HEK293 (cell line): ENCODE results near the gene RABEPK.

Source experiments
- ATF2 ChIP-seq: fragments of 450-650 bp; formaldehyde crosslinking; IDR thresholded peaks from 2 replicates; pipeline ENCODE4 v1.5.1; 2016; ENCODE audit warnings: missing biosample characterization, missing genetic modification characterization, low read depth
- ZBTB21 ChIP-seq: fragments of 450-650 bp; formaldehyde crosslinking; IDR thresholded peaks from 2 replicates; pipeline ENCODE4 v1.5.1; 2017; ENCODE audit warnings: missing biosample characterization, missing genetic modification characterization
- ZBTB7A ChIP-seq: fragments of 450-650 bp; formaldehyde crosslinking; IDR thresholded peaks from 2 replicates; pipeline ENCODE4 v1.5.1; 2016; ENCODE audit warnings: low read depth, missing biosample characterization, missing genetic modification characterization
- ZNF274 ChIP-seq, 2 experiments: fragments of 200-500 bp in 1 of 2; fragments of 450-650 bp in 1 of 2; sonication (Bioruptor generic) in 1 of 2; formaldehyde crosslinking in 1 of 2; IDR thresholded peaks; 2 replicates each; pipeline versions ENCODE4 v1.5.1 to v1.6.1; 2014 to 2016; ENCODE audit warnings: borderline replicate concordance in 1 of 2, inconsistent platforms in 1 of 2, low read length in 1 of 2, missing biosample characterization in 1 of 2, missing genetic modification characterization in 1 of 2
- TF ChIP-seq, protein P1 (sequence below): fragments of 450-650 bp; formaldehyde crosslinking; IDR thresholded peaks from 2 replicates; pipeline ENCODE4 v1.5.1; 2016; ENCODE audit warnings: missing biosample characterization, missing genetic modification characterization

DNA sequence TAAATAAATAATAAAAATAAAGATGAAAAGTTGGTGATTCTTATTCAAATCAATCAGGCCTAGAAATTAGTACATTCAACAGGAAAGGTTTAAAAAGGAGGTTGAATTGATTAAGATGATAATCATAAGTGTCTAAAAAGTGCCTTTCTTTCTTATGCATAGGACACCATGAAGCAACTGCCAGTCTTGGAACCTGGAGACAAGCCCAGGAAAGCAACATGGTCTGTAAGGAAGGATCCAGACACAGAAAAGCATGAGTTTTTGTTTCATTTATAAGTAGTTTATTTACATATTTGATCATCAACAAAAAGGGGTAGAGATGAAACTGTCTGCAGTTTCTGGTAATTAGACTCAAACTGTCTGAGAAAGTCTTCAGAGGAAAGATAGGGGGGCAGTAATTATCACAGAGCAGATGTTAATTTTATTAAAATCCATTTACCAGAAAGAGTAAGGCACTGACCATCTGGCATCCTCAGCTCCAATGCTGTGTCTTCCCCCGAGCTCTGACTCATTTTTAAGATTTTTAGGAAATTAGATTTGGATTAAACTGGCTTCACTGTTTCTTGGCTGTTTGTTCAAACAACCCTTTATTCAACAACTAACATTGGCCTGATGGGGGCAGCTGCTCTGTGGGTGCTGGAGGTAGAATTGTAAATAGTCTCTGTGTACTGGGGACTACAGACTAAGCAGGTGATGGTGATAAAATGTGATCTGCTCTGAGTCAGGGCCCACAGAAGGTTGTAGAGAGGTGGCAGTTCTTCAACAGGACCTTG, 2.7 kb downstream of the RABEPK start:
- TF ChIP-seq ZNF274 (IDR thresholded peaks at IDR 0.05; ENCODE audit: low read length) (no peak), ZNF274 (tag by site-specific recombination; IDR thresholded peaks at IDR 0.05; ENCODE audit: borderline replicate concordance) (no peak), ATF2 (tag by site-specific recombination) (no peak), ZBTB21 (tag by site-specific recombination) (no peak), ZBTB7A (tag by site-specific recombination) (no peak)
- TF ChIP-seq, protein P1, sequence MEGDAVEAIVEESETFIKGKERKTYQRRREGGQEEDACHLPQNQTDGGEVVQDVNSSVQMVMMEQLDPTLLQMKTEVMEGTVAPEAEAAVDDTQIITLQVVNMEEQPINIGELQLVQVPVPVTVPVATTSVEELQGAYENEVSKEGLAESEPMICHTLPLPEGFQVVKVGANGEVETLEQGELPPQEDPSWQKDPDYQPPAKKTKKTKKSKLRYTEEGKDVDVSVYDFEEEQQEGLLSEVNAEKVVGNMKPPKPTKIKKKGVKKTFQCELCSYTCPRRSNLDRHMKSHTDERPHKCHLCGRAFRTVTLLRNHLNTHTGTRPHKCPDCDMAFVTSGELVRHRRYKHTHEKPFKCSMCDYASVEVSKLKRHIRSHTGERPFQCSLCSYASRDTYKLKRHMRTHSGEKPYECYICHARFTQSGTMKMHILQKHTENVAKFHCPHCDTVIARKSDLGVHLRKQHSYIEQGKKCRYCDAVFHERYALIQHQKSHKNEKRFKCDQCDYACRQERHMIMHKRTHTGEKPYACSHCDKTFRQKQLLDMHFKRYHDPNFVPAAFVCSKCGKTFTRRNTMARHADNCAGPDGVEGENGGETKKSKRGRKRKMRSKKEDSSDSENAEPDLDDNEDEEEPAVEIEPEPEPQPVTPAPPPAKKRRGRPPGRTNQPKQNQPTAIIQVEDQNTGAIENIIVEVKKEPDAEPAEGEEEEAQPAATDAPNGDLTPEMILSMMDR (tag by site-specific recombination) = no peak
